Measurements from ENCODE around the gene HCFC2. TPM values are rescaled to one million over a fixed set of nuclear protein-coding genes. Genes with fewer than 3 reads are reported as not detected.

Gene HCFC2
- total and polyA plus RNA-seq, 9 of the 15 experiments (the other 6 are each of a cell fraction or from before 2014, with no cell fraction given), result 1.2 to 6.5 (median 3.8) TPM

DNA sequence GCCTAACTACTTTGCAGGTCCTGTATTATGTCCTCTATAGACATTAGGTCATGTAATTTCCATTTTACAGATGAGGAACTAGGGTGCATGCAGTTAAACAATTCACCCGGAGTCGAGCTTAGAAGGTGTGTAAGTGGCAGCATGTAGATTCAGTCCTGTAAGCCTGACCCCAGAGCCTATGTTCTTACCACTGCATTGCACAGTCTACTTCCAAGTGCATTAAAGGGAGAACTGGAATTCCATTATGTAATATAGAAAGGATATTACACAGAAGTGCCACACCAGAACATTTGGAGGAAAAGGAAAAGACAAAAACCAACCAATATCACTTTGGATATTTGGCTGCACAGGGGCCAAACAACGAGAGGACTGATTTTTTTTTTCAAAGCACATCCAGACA, 15.5 kb upstream of the HCFC2 start:
- ATAC-seq, result 0 out of 3 replicates have a peak, but pooled peaks have one; percentile 25
- H3K36me3 ChIP-seq (ENCODE audit: control insufficient read depth, insufficient read depth, low read length), result no peaks in the 10 kb centered on the region
- no peaks in the 10 kb centered on the region for H3K79me2 ChIP-seq (ENCODE audit: control insufficient read depth, insufficient read depth, low read length)
- no peaks in the 10 kb centered on the region for H3K9me3 ChIP-seq (replicated peaks; ENCODE audit: control insufficient read depth, insufficient read depth, low read depth, low read length)
- DNase-seq (ENCODE audit: extremely low read depth in 1 of 4, low spot score in 3 of 4), result no peak
- peaks cover 23 to 26% of the 10 kb centered on the region in 2 experiments for H3K27me3 ChIP-seq (ENCODE audit: control insufficient read depth in 2 of 2, insufficient read depth in 2 of 2, low read length in 2 of 2)
- no peak overlapping the region for H3K9ac ChIP-seq (ENCODE audit: insufficient read depth in 1 of 2, low read depth in 2 of 2, low read length in 2 of 2)
- CTCF ChIA-PET (ENCODE audit: low intra/inter-chr PET ratio), result no interaction called here
- H3K4me1 ChIP-seq (replicated peaks in 1 of 2; ENCODE audit: control insufficient read depth in 2 of 2, insufficient read depth in 2 of 2, low read length in 2 of 2), result peaks cover 6% of the 10 kb centered on the region in 2 experiments; a peak in 3 of 5 replicates
- H3K4me2 ChIP-seq (ENCODE audit: insufficient read depth, low read length), result no peak overlapping the region
- no TSS peak for BruUV-seq (replicated peaks)
- intact Hi-C loops (cut with micrococcal nuclease) (no loop called here), in situ Hi-C loops (cut with MboI) (no loop called here)
- WGBS (ENCODE audit: insufficient coverage, low coverage, missing lambda C conversion rate), result 0% methylated on average over 3 of the region's 3 CpGs
- no peak for FAIRE-seq
- no peak overlapping the region for H3K4me3 ChIP-seq
- H3K27ac ChIP-seq (ENCODE audit: extremely low read depth, low read depth, low read length), result no peak overlapping the region
- no peaks in the 10 kb centered on the region for H3K9me1 ChIP-seq (ENCODE audit: control insufficient read depth, insufficient read depth, low read length)
- H4K20me1 ChIP-seq (replicated peaks; ENCODE audit: control insufficient read depth, insufficient read depth, low read length), result no peaks in the 10 kb centered on the region
- POLR2A ChIA-PET, result interaction anchor here (0.6 kb wide), 2 partner anchors 36 to 90 kb away, joined by 3 read pairs; no protein-coding TSS in a partner anchor
- H2AFZ ChIP-seq (ENCODE audit: low read depth, low read length), result no peak overlapping the region
- TF ChIP-seq POLR2A (conservative IDR thresholded peaks at IDR 0.05) (no peak), CEBPG (CRISPR knock-in tag; IDR thresholded peaks at IDR 0.05) (no peak), CEBPG (tag; conservative IDR thresholded peaks at IDR 0.05 in 1 of 2, IDR thresholded peaks at IDR 0.05 in 1 of 2) (no peak), ZNF449 (CRISPR knock-in tag; IDR thresholded peaks at IDR 0.05) (no peak), RAD51 (IDR thresholded peaks at IDR 0.05; ENCODE audit: borderline replicate concordance, low read depth) (no peak), SMAD1 (IDR thresholded peaks at IDR 0.05; ENCODE audit: low read depth, low read length, partially characterized antibody) (no peak), NUFIP1 (IDR thresholded peaks at IDR 0.05; ENCODE audit: partially characterized antibody) (no peak), NCOA4 (IDR thresholded peaks at IDR 0.05; ENCODE audit: partially characterized antibody) (no peak), ZNF24 (IDR thresholded peaks at IDR 0.05) (no peak), TFAM (CRISPR knock-in tag; conservative IDR thresholded peaks at IDR 0.05) (no peak)
- TF ChIP-seq, protein P1, sequence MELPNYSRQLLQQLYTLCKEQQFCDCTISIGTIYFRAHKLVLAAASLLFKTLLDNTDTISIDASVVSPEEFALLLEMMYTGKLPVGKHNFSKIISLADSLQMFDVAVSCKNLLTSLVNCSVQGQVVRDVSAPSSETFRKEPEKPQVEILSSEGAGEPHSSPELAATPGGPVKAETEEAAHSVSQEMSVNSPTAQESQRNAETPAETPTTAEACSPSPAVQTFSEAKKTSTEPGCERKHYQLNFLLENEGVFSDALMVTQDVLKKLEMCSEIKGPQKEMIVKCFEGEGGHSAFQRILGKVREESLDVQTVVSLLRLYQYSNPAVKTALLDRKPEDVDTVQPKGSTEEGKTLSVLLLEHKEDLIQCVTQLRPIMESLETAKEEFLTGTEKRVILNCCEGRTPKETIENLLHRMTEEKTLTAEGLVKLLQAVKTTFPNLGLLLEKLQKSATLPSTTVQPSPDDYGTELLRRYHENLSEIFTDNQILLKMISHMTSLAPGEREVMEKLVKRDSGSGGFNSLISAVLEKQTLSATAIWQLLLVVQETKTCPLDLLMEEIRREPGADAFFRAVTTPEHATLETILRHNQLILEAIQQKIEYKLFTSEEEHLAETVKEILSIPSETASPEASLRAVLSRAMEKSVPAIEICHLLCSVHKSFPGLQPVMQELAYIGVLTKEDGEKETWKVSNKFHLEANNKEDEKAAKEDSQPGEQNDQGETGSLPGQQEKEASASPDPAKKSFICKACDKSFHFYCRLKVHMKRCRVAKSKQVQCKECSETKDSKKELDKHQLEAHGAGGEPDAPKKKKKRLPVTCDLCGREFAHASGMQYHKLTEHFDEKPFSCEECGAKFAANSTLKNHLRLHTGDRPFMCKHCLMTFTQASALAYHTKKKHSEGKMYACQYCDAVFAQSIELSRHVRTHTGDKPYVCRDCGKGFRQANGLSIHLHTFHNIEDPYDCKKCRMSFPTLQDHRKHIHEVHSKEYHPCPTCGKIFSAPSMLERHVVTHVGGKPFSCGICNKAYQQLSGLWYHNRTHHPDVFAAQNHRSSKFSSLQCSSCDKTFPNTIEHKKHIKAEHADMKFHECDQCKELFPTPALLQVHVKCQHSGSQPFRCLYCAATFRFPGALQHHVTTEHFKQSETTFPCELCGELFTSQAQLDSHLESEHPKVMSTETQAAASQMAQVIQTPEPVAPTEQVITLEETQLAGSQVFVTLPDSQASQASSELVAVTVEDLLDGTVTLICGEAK (IDR thresholded peaks at IDR 0.05), result no peak
- TF ChIP-seq, protein P1 (CRISPR knock-in tag; IDR thresholded peaks at IDR 0.05), result no peak
- TF ChIP-seq, protein P2, sequence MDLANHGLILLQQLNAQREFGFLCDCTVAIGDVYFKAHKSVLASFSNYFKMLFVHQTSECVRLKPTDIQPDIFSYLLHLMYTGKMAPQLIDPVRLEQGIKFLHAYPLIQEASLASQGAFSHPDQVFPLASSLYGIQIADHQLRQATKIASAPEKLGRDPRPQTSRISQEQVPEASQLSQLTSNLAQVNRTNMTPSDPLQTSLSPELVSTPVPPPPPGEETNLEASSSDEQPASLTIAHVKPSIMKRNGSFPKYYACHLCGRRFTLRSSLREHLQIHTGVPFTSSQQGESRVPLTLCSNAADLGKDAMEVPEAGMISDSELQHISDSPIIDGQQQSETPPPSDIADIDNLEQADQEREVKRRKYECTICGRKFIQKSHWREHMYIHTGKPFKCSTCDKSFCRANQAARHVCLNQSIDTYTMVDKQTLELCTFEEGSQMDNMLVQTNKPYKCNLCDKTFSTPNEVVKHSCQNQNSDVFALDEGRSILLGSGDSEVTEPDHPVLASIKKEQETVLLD (IDR thresholded peaks at IDR 0.05), result no peak
